ENCODE data around the gene ZNF681. TPM values are rescaled to one million over a fixed set of nuclear protein-coding genes. Genes with fewer than 3 reads are reported as not detected.
"Not testable (repeated sequence)": the region's sequence is repeated elsewhere in the genome, so short reads cannot be mapped to it uniquely, and the experiment has no call there.

ZNF681 gene
- total RNA-seq = 1.8 and 2.6 TPM in 2 replicates

DNA sequence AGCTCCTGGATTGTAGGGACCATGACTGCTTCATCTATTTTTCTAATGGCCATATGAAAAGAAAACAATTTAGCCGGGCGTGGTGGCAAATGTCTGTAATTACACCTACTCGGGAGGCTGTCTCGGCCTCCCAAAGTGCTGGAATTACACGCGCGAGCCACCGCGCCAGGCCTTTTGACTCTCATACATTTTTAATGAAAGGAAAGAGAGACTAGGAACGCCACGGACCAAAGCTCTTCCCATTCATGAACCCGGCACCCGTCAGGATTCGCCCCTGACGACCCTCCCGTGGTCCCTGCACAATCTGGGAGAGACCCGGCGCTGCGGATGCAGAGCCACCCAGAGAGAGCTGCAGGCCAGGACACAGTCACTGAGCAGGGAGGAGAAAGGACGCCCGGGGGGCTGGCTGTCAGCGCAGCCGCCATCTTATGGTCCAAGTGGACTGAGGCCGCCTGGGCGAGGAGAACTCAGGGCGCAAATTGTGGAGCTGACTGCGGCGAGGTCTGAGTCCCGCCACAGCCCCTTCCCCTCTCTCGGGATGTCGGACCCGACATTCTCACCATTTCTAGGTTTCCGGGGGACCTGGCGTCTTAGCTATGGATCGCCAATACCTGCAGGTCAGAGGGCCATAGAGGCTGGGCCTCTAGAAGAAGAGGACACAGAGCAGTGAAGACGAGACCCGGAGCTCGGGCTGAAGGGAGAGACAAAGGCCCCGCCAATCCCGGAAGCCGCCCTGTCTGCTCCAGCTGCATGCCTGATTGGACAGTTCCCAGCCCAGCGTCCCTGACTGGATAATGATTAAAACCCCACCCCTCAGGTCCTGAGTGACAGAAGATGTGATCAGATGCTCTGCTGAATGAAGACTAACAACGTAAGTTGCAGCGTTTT is at the start of gene ZNF681:
Gene ZNF681 (minus strand): TSS at position 705 of the 888 bp plus-strand sequence. CDS start 142 bp downstream, at position 563.
- intact Hi-C loops (cut with micrococcal nuclease) = loop anchor here (1.0 to 5.0 kb wide), 7 partner anchors 71 to 508 kb away; partner anchors contain the start of genes ZNF254, ZNF675, ZNF724 and ZNF726

GRCh38 chr19:23804676-23805075 is 46.0 kb upstream of the ZNF681 start:
- intact Hi-C loops (cut with micrococcal nuclease) = no loop called here

DNA sequence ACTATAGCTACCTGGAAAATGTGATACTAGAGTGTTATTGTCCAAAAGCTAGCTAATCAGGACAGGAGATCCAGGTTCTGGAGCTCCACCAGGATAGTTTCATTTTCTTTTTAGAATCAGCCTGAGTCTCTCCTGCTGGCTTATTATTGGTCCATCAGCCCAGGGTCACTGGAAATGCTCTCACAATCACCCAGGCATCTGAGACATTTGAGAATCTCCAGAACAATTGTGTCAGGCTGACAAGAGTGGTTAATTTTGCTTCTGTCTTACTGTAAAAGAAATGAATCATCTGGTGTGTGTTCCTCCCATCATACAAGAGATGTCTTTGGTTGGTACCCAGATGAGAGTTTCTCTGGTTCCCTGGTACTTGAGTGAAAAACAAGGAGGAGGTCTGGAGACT is 43.6 kb upstream of the ZNF681 start:
- intact Hi-C loops (cut with micrococcal nuclease) = loop anchor here (2.0 kb wide), 1 partner anchor 113 kb away; the partner anchor contains the start of gene ZNF726

- intact Hi-C loops (cut with micrococcal nuclease) = loop anchor here (2.0 kb wide), 1 partner anchor 113 kb away; the partner anchor contains the start of gene ZNF726
These were observed 43.1 kb upstream of the ZNF681 start for GRCh38 chr19:23801803-23802202.

- intact Hi-C loops (cut with micrococcal nuclease) = no loop called here
These were observed 42.2 kb upstream of the ZNF681 start for GRCh38 chr19:23800868-23801267.

- intact Hi-C loops (cut with micrococcal nuclease) = no loop called here
These were observed 41.6 kb upstream of the ZNF681 start for GRCh38 chr19:23800271-23800670.

GRCh38 chr19:23799321-23799720 is 40.6 kb upstream of the ZNF681 start:
- intact Hi-C loops (cut with micrococcal nuclease) = loop anchor here (2.0 kb wide), 1 partner anchor 37 kb away; a partner anchor contains a TSS

DNA sequence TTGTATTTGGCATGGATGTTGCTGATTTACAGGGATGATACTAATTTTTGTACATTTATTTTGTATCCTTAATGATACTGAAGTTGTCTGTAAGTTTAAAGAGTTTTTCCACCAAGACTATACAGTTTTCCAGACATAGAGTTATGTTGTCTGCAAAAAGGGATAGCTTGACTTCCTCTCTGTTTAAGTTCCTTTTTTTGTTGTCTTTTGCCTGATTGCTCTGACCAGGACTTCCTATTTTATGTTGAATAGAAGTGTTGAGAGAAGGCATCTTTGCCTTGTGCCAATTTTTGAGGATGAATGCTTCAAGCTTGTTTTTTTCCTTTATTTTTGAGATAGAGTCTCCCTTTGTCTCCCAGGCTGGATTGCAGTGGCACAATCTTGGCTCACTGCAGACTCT is 36.8 kb upstream of the ZNF681 start:
- intact Hi-C loops (cut with micrococcal nuclease) = no loop called here

DNA sequence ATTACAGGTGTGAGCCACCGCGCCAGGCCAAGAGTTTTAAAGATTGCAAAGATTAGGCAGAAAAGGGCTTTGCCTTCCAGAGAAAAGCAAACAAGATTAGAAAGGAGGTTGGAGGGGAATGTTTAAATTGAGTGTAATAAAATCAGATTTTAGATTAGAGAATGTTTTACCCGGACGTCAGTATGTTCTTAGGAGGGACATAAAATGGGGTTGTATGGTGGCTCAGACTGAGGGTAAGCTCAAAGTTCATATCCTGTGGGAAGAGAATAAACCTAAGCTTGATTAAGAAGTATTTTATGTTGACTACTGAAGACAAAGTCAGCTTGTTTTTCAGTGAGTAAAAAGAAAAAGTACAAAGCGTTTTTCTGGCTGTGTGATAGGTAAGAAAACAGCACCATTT is 34.1 kb upstream of the ZNF681 start:
- intact Hi-C loops (cut with micrococcal nuclease) = no loop called here

DNA sequence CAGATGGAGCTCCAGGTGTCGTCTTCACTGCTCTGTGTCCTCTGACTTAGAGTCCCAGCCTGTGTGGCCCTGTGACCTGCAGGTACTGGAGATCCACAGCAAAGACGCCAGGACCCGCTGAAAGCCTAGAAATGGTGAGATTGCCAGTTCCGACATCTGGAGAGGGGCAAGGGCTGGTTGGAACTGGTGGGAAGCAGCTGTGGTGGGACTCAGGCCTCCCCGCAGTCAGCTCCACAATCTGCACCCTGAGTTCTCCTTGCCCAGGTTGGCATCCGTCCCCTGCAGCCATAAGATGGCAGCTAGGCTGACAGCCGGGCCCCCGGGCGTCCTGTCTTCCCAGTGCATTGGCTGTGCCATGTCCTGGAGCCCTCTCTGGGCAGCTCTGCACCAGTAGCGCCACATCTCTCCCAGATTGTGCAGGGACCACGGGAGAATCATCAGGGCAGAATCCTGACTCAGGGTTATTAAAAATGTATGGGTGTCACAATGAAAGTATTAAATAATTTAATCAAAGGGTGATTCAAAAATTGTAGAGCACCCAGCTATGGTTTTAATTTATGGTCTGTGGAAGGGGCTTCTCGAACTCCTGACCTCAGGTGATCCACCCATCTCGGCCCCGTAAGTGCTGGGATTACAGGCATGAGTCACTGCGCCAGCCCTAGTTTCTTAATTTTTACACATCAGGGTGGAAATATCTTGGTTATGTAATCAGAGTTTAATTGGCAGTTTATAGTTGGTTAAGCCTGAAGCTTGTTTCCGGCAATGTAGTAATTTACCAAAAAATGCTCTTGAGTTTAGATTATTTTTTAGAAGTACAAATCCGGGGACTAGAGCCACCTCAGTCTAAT is 32.2 kb upstream of the ZNF681 start:
- intact Hi-C loops (cut with micrococcal nuclease) = no loop called here

DNA sequence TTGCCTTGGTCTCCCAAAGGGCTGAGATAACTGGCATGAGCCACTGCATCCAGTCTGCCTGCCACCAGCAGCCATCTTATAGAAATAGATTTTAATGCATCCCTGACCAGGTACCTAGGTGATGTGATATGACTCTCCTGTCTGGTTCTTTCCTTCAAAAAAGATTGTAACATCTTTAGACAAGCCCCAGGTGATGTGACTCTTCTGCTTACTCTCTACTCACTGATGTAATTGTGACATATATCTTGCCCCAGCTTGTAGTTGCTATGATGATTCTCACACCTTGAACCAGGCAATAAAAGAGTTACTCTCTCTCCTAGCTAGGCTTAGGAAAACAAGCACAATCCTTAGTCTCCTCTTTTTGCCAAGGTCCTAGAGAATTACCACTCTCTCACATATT is 30.6 kb upstream of the ZNF681 start:
- intact Hi-C loops (cut with micrococcal nuclease) = no loop called here

GRCh38 chr19:23788411-23788810 is 29.7 kb upstream of the ZNF681 start:
- intact Hi-C loops (cut with micrococcal nuclease) = no loop called here

- intact Hi-C loops (cut with micrococcal nuclease) = no loop called here
These were observed 28.4 kb upstream of the ZNF681 start for GRCh38 chr19:23787106-23787505.

GRCh38 chr19:23785982-23786381 is 27.3 kb upstream of the ZNF681 start:
- intact Hi-C loops (cut with micrococcal nuclease) = no loop called here

GRCh38 chr19:23784274-23784673 is 25.6 kb upstream of the ZNF681 start:
- intact Hi-C loops (cut with micrococcal nuclease) = no loop called here

DNA sequence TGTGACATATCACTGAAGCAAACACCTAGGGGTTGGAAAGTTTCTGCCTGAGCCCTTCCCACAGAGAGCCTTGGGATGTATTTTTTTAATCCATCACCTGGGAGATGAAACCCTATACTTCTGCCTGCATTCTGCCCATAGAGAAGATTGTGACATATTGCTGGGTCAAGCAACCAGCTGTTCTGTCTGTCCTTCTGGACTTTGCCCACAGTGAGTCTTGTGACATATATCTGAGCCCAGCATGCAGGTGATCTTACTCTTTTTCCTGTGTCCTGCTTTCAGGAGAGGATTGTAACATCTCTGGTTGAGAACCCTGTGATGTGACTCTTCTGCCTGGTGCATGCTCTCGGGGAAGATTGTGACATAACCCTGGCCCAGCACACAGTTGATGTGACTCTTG is 24.9 kb upstream of the ZNF681 start:
- intact Hi-C loops (cut with micrococcal nuclease) = no loop called here

DNA sequence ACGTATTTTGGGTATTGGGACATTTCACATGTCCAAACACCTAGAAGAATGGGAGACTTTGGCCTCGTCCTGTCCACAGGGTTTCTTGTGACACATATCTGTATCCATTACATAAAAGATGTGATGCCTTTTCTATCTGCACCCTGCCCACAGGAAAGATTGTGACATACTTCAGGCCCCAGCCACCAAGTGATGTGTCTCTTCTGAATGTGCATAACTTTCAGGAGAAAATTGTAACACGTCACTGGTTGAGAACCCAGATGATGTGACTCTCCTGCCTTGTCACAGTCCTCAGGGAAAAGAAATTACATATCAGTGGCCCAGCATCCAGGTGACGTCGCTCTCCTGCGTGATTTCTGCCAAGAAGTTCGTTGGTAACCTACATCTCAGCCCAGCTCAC is 21.0 kb upstream of the ZNF681 start:
- intact Hi-C loops (cut with micrococcal nuclease) = no loop called here

- intact Hi-C loops (cut with micrococcal nuclease) = no loop called here
These were observed 19.9 kb upstream of the ZNF681 start for GRCh38 chr19:23778566-23778965.

DNA sequence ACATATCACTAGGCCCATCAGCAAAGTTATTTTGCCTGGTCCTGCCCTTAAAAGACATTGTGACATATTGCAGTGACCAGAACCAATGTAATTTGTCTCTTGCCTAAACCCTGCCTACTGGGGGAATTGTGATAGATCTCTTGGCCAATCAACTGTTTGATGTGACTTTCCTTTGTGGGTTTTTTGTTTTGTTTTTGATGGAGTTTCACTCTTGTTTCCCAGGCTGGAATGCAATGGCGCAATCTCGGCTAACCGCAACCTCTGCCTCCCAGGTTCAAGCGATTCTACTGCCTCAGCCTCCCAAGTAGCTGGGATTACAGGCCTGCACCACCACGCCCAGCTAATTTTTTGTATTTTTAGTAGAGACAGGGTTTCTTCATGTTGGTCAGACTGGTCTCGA is 19.3 kb upstream of the ZNF681 start:
- intact Hi-C loops (cut with micrococcal nuclease) = not testable (repeated sequence)

GRCh38 chr19:23777216-23777615 is 18.5 kb upstream of the ZNF681 start:
- intact Hi-C loops (cut with micrococcal nuclease) = no loop called here

DNA sequence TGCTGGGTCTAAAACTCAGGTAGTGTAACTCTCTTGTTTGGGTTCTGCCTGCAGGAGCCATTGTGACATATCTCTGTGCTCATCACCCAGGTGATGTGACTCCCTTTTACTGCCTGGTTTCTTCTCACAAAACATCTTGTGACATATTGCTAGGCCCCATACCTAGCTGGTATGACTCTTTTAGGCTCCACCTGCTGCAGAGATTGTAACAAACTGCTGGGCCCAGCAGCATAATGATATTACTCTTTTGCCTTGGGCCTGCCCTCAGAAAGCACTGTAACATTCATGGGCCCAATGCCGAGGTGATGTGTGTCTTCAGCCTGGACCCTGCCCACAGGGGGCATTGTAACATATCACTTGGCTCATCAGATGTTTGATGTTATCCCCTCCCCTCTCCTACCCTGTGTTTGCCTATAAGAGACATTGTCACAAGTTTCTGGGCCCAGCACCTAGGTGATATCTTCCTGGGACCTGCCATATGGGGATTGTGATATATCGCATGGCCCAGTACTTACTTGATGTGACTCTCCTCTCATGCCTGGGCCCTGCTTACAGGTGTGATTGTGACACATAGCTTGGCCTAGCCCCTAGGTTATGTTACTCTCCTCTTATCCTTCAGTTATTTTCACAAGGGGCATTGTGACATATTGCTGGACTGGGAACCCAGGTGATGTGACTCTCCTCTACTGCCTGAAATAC is 18.0 kb upstream of the ZNF681 start:
- intact Hi-C loops (cut with micrococcal nuclease) = no loop called here
